ENCODE data around the gene TASL.
"Not testable (repeated sequence)": the region's sequence is repeated elsewhere in the genome, so short reads cannot be mapped to it uniquely, and the experiment has no call there.

Gene TASL

GRCh38 chrX:30577362-30577991 lies at the start of gene TASL:
TSS of gene TASL (minus strand) at chrX:30577766. CDS start at chrX:30560355, 17,411 bp downstream.
- no peak for DNase-seq (ENCODE audit: insufficient read length, low spot score)
- no peak for FAIRE-seq

- no peak for FAIRE-seq
- no peak for DNase-seq (ENCODE audit: insufficient read length, low spot score)
Measured at GRCh38 chrX:30626402-30626801, 48.8 kb upstream of the TASL start.

GRCh38 chrX:30622361-30622760 lies 44.8 kb upstream of the TASL start:
- no peak for DNase-seq (ENCODE audit: insufficient read length, low spot score)
- FAIRE-seq, result no peak

- peak; percentile 87 for DNase-seq (ENCODE audit: insufficient read length, low spot score)
- FAIRE-seq, result peak; percentile 96
Measured at GRCh38 chrX:30620980-30621618, 43.5 kb upstream of the TASL start.

GRCh38 chrX:30620125-30620524 lies 42.6 kb upstream of the TASL start:
- no peak for DNase-seq (ENCODE audit: insufficient read length, low spot score)
- FAIRE-seq, result no peak

GRCh38 chrX:30618160-30618765 lies 40.7 kb upstream of the TASL start:
- no peak for DNase-seq (ENCODE audit: insufficient read length, low spot score)
- FAIRE-seq, result peak; percentile 89

GRCh38 chrX:30615229-30615628 lies 37.7 kb upstream of the TASL start:
- no peak for DNase-seq (ENCODE audit: insufficient read length, low spot score)
- peak; percentile 38 for FAIRE-seq

- FAIRE-seq (no peak), DNase-seq (ENCODE audit: insufficient read length, low spot score) (no peak)
Measured at GRCh38 chrX:30613721-30614120, 36.2 kb upstream of the TASL start.

GRCh38 chrX:30612250-30612655 lies 34.7 kb upstream of the TASL start:
- FAIRE-seq, result no peak
- no peak for DNase-seq (ENCODE audit: insufficient read length, low spot score)

GRCh38 chrX:30610026-30610425 lies 32.5 kb upstream of the TASL start:
- DNase-seq (ENCODE audit: insufficient read length, low spot score), result no peak
- no peak for FAIRE-seq

GRCh38 chrX:30607155-30607554 lies 29.6 kb upstream of the TASL start:
- DNase-seq (ENCODE audit: insufficient read length, low spot score) (no peak), FAIRE-seq (no peak)

- not testable (repeated sequence) for DNase-seq (ENCODE audit: insufficient read length, low spot score)
- FAIRE-seq, result peak; percentile 67
Measured at GRCh38 chrX:30600269-30601176, 23.0 kb upstream of the TASL start.

- DNase-seq (ENCODE audit: insufficient read length, low spot score), result no peak
- peak; percentile 23 for FAIRE-seq
Measured at GRCh38 chrX:30597216-30598012, 19.8 kb upstream of the TASL start.

- DNase-seq (ENCODE audit: insufficient read length, low spot score), result no peak
- no peak for FAIRE-seq
Measured at GRCh38 chrX:30593440-30594200, 16.1 kb upstream of the TASL start.

GRCh38 chrX:30592831-30593230 lies 15.3 kb upstream of the TASL start:
- FAIRE-seq (no peak), DNase-seq (ENCODE audit: insufficient read length, low spot score) (no peak)

GRCh38 chrX:30590368-30590767 lies 12.8 kb upstream of the TASL start:
- FAIRE-seq (no peak), DNase-seq (ENCODE audit: insufficient read length, low spot score) (no peak)

- peak; percentile 65 for FAIRE-seq
- no peak for DNase-seq (ENCODE audit: insufficient read length, low spot score)
Measured at GRCh38 chrX:30589146-30589888, 11.8 kb upstream of the TASL start.

- FAIRE-seq, result no peak
- no peak for DNase-seq (ENCODE audit: insufficient read length, low spot score)
Measured at GRCh38 chrX:30586516-30586915, 8.9 kb upstream of the TASL start.

- DNase-seq (ENCODE audit: insufficient read length, low spot score) (no peak), FAIRE-seq (no peak)
Measured at GRCh38 chrX:30582664-30583063, 5.1 kb upstream of the TASL start.

Measured in HTR-8/SVneo (cell line).